Left renal cortex interstitium (tissue), 4 donors: Measurements from ENCODE around the gene CSNK1A1. TPM values are rescaled to one million over a fixed set of nuclear protein-coding genes. Genes with fewer than 3 reads are reported as not detected.

Experiments
- DNase-seq, 4 donors: peaks; one replicate each; pipeline ENCODE4 v3.0.0-alpha.2; 2013; ENCODE audit warnings: low read depth in 4 of 4, low spot score in 2 of 4, missing footprints in 1 of 4
- polyA plus RNA-seq, 4 donors: library from polyadenylated mRNA; unstranded; fragments of 120-200 nt; gene quantifications; one replicate each; pipeline ENCODE4 v1.2.1, GENCODE V29; 2013; ENCODE audit not compliant: insufficient read length in 4 of 4

The CSNK1A1 gene
- polyA plus RNA-seq, 4 donors, result 171 to 211 (median 185) TPM

DNA sequence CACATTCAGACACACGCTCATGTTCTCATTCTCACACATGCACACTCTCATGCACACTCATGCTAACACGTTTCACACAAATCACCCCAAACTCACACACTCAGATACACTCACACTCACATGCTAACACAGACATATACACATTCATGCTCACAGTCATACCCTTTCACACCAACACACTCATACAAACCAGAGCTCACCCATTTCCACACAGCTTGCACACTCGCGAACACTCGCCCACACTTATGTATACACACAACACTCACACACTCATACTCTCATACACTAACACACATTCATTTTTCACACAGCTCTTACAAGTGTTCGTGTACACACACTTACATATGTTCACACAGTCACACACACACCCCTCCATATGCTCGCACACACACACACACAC lies 108.0 kb downstream of the CSNK1A1 start:
- no peak for DNase-seq

DNA sequence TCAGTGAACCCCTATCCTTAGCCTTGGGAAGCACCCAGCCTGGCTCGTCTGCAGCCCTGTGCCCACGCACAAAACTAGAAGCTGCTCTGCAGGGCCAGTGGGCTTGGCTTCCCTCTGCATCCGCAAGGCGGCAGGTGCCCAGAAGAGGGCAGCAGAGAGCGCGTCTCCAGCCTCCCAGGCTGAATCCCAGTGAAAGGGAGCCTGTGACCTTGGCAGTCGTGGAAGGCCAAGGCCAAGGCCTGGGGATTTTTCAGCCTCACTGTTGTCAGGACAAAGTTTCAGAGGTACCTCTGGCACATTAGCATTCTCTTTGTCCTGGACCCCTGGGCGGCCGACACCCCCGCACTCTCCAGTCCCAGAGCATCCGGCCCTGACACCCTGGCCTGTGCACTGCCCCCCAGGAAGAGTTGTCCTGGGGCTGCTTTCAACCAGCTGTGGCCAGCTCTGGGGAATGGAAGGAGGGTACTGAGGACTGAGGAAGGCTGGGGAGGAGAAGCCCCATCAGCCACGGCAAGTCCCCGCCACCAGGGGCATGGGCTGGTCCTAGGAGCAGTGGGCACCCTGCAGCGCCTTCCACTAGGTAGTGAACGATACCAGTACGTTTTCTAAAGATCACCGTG lies 108.6 kb downstream of the CSNK1A1 start:
- no peak for DNase-seq

Other genes starting within 250 kb of the CSNK1A1 start
- 10 to 100 TPM; 17.1 to 22.3 (median 17.7) TPM for gene GRPEL2, start 205.9 kb downstream of the CSNK1A1 start, polyA plus RNA-seq
- 10 to 100 TPM; 16.6 to 19.8 (median 18.1) TPM for gene PCYOX1L, start 193.4 kb downstream of the CSNK1A1 start, polyA plus RNA-seq
- gene IL17B, start 172.1 kb downstream of the CSNK1A1 start, polyA plus RNA-seq, result 1 to 10 TPM; 1.1 to 2.2 (median 1.6) TPM
- 1 to 10 TPM; 5.3 to 6.2 (median 5.8) TPM for gene ARHGEF37, start 30.1 kb upstream of the CSNK1A1 start, polyA plus RNA-seq
- 1 to 10 TPM in 3 of 4 donors, under 1 TPM in 1; 0.78 to 2.2 (median 1.6) TPM for gene PPARGC1B, start 178.9 kb upstream of the CSNK1A1 start, polyA plus RNA-seq